PC-3 (cell line): Measurements from ENCODE around the gene PRKRA. TPM values are rescaled to one million over a fixed set of nuclear protein-coding genes. Genes with fewer than 3 reads are reported as not detected.

Experiments
- ATAC-seq: fragments of 200-7000 bp; cut with Tn5 transposase; 2 replicates; pipeline ENCODE4 v1.9.1; 2020; ENCODE audit warnings: mild to moderate bottlenecking, moderate library complexity
- BruUV-seq: library from RNA; stranded (reverse); fragments of 400-500 nt; replicated peaks from 2 replicates; lab custom pipeline; 2021; lab: Mats Ljungman, UMichigan
- CTCF ChIA-PET: fragments of 300-600 bp; sonication (Branson Sonifier 250); formaldehyde crosslinking; loops from one replicate; lab custom pipeline; 2022; ENCODE audit warnings: antibody characterized with exemption; lab: Charles Lee
- POLR2A ChIA-PET: fragments of 300-600 bp; sonication (Branson Sonifier 250); formaldehyde crosslinking; loops from one replicate; lab custom pipeline; 2022; ENCODE audit warnings: antibody characterized with exemption; ENCODE audit not compliant: unreplicated experiment; lab: Charles Lee
- DNase-seq: peaks from one replicate; pipeline ENCODE4 v3.0.0-alpha.2; 2015
- H2AFZ ChIP-seq: fragments of 300-600 bp; sonication (generic); 2 replicates; pipeline ENCODE4 v1.6.0; 2016; ENCODE audit warnings: antibody characterized with exemption, low read length
- H3F3A ChIP-seq: fragments of 300-600 bp; sonication (generic); one replicate; pipeline ENCODE4 v1.6.0; 2017; ENCODE audit warnings: antibody characterized with exemption, low read length, control low read depth, mild to moderate bottlenecking; ENCODE audit not compliant: unreplicated experiment
- H3K27ac ChIP-seq: fragments of 300-600 bp; sonication (generic); 2 replicates; pipeline ENCODE4 v1.5.1; 2016; ENCODE audit warnings: mild to moderate bottlenecking, low read length
- H3K27me3 ChIP-seq: fragments of 300-600 bp; sonication (generic); 2 replicates; pipeline ENCODE4 v1.6.1; 2016; ENCODE audit warnings: low read length, mixed read lengths
- H3K36me3 ChIP-seq: fragments of 300-600 bp; sonication (generic); 2 replicates; pipeline ENCODE4 v1.6.1; 2016; ENCODE audit warnings: low read depth, mixed run types, low read length, mixed read lengths
- H3K4me1 ChIP-seq: fragments of 300-600 bp; sonication (generic); 2 replicates; pipeline ENCODE4 v1.5.1; 2016; ENCODE audit warnings: low read length; ENCODE audit not compliant: insufficient read depth
- H3K4me2 ChIP-seq: fragments of 300-600 bp; sonication (generic); 2 replicates; pipeline ENCODE4 v1.6.0; 2016; ENCODE audit warnings: low read length
- H3K4me3 ChIP-seq: fragments of 300-600 bp; sonication (generic); 2 replicates; pipeline ENCODE4 v1.5.1; 2016; ENCODE audit warnings: mild to moderate bottlenecking, low read length, mixed read lengths
- H3K79me2 ChIP-seq: fragments of 300-600 bp; sonication (generic); 2 replicates; pipeline ENCODE4 v1.6.1; 2017; ENCODE audit warnings: low read length, mixed read lengths
- H3K9ac ChIP-seq: fragments of 300-600 bp; sonication (generic); 2 replicates; pipeline ENCODE4 v1.6.0; 2016; ENCODE audit warnings: mild to moderate bottlenecking, low read length
- H3K9me2 ChIP-seq: fragments of 300-600 bp; sonication (generic); replicated peaks from 2 replicates; pipeline ENCODE4 v1.6.1; 2016; ENCODE audit warnings: mixed run types, low read length, mixed read lengths
- H3K9me3 ChIP-seq: fragments of 300-600 bp; sonication (generic); 2 replicates; pipeline ENCODE4 v1.6.1; 2016; ENCODE audit warnings: low read length, mixed read lengths
- H4K20me1 ChIP-seq: fragments of 300-600 bp; sonication (generic); 2 replicates; pipeline ENCODE4 v1.6.1; 2016; ENCODE audit warnings: low read length, mixed read lengths
- CTCF ChIP-seq: fragments of 300-600 bp; sonication (generic); conservative IDR thresholded peaks from 2 replicates; pipeline ENCODE4 v1.5.1; 2017; ENCODE audit warnings: antibody characterized with exemption, low read depth, mild to moderate bottlenecking, low read length
- EZH2 ChIP-seq: fragments of 300-600 bp; sonication (generic); IDR thresholded peaks from one replicate; pipeline ENCODE4 v1.6.1; 2017; ENCODE audit warnings: antibody characterized with exemption, mild to moderate bottlenecking, low read length; ENCODE audit not compliant: unreplicated experiment
- EZH2phosphoT487 ChIP-seq: fragments of 300-600 bp; sonication (generic); IDR thresholded peaks from 2 replicates; pipeline ENCODE4 v1.6.1; 2018; ENCODE audit warnings: mild to moderate bottlenecking, antibody characterized with exemption, low read length, borderline replicate concordance
- intact Hi-C: fragments of 100-400 bp; cut with micrococcal nuclease; formaldehyde crosslinking; loops from 2 replicates; pipeline ENCODE4 v1.9.0; 2023
- total RNA-seq: library from RNA; depleted of rRNA; stranded (reverse); fragments of >200 nt; gene quantifications from 2 replicates; pipeline ENCODE4 v1.2.3, GENCODE V29; 2014

The PRKRA gene
- total RNA-seq, 1 experiment from 2014 or later: 78.2 TPM

GRCh38 chr2:178412047-178412446, 38.9 kb downstream of the PRKRA start:
- no peak for ATAC-seq
- Histone ChIP-seq H3K4me1 (peaks cover 6% of the 10 kb centered on the region; the same call in 1 of the 2 replicates), H3K27ac (no peak overlapping the region), H3K27me3 (no peaks in the 10 kb centered on the region), H4K20me1 (no peaks in the 10 kb centered on the region), H3K4me3 (no peak overlapping the region), H3F3A (no peaks in the 10 kb centered on the region), H2AFZ (no peak overlapping the region), H3K4me2 (no peak overlapping the region), H3K79me2 (no peaks in the 10 kb centered on the region), H3K36me3 (no peaks in the 10 kb centered on the region), H3K9me2 (no peaks in the 10 kb centered on the region), H3K9ac (no peak overlapping the region), H3K9me3 (no peaks in the 10 kb centered on the region)
- CTCF ChIA-PET: no interaction called here
- intact Hi-C loops: loop anchor here (2.0 to 10.0 kb wide), 3 partner anchors 131 to 627 kb away; no protein-coding TSS in a partner anchor
- peak; percentile 18 for DNase-seq
- POLR2A ChIA-PET: no interaction called here
- BruUV-seq: no TSS peak
- TF ChIP-seq EZH2phosphoT487 (no peak), EZH2 (no peak), CTCF (no peak)

GRCh38 chr2:178409261-178409660, 41.7 kb downstream of the PRKRA start:
- DNase-seq (no peak), ATAC-seq (no peak)
- no TSS peak for BruUV-seq
- Histone ChIP-seq H3K4me1 (peaks cover 7% of the 10 kb centered on the region), H3K9me2 (no peaks in the 10 kb centered on the region), H3K9me3 (no peaks in the 10 kb centered on the region), H3K9ac (no peak overlapping the region), H4K20me1 (no peaks in the 10 kb centered on the region), H3K4me2 (no peak overlapping the region), H3F3A (no peaks in the 10 kb centered on the region), H3K36me3 (no peaks in the 10 kb centered on the region), H3K79me2 (no peaks in the 10 kb centered on the region), H3K27me3 (no peaks in the 10 kb centered on the region), H3K4me3 (no peak overlapping the region), H3K27ac (no peak overlapping the region), H2AFZ (peak overlapping the region; percentile 19; the same call in 1 of the 2 replicates)
- TF ChIP-seq EZH2: no peak
- ChIA-PET CTCF (no interaction called here), POLR2A (no interaction called here)
- intact Hi-C loops: no loop called here

- peak; percentile 84 for DNase-seq
- Histone ChIP-seq H3K79me2 (no peaks in the 10 kb centered on the region), H2AFZ (no peak overlapping the region; the same call in 1 of the 2 replicates), H3K27ac (no peak overlapping the region), H3K4me2 (peak overlapping the region; percentile 43), H3K4me3 (no peak overlapping the region), H3F3A (no peaks in the 10 kb centered on the region), H3K9me2 (no peaks in the 10 kb centered on the region), H3K9me3 (no peaks in the 10 kb centered on the region), H3K9ac (no peak overlapping the region), H3K4me1 (peaks cover 18% of the 10 kb centered on the region), H3K36me3 (no peaks in the 10 kb centered on the region), H3K27me3 (no peaks in the 10 kb centered on the region), H4K20me1 (no peaks in the 10 kb centered on the region)
- ATAC-seq: peak; percentile 100
- TF ChIP-seq EZH2phosphoT487 (no peak), EZH2 (no peak), CTCF (no peak)
- ChIA-PET POLR2A (interaction anchor here (0.6 to 0.7 kb wide), 2 partner anchors 8 to 570 kb away, joined by 3 to 4 read pairs; no protein-coding TSS in a partner anchor), CTCF (interaction anchor here (1.1 kb wide), 1 partner anchor 95 kb away, joined by 3 read pairs; no protein-coding TSS in a partner anchor)
- intact Hi-C loops: no loop called here
- no TSS peak for BruUV-seq
These were observed 46.6 kb downstream of the PRKRA start for GRCh38 chr2:178404368-178404767.
